Suprapubic skin (tissue), 4 donors: ENCODE results near the gene CILP. TPM values are rescaled to one million over a fixed set of nuclear protein-coding genes. Genes with fewer than 3 reads are reported as not detected.

Experiments
- DNase-seq, 2 donors: peaks; one replicate each; pipeline ENCODE4 v3.0.0-alpha.2; 2019; ENCODE audit warnings: low spot score in 2 of 2
- H3K27ac ChIP-seq: fragments of 200-600 bp; sonication (generic); one replicate; pipeline ENCODE4 v1.5.1; 2019
- H3K27me3 ChIP-seq: fragments of 200-600 bp; sonication (generic); one replicate; pipeline ENCODE4 v1.5.1; 2019
- H3K36me3 ChIP-seq: fragments of 200-600 bp; sonication (generic); one replicate; pipeline ENCODE4 v1.5.1; 2019
- H3K4me1 ChIP-seq: fragments of 200-600 bp; sonication (generic); one replicate; pipeline ENCODE4 v1.5.1; 2019
- H3K4me3 ChIP-seq: fragments of 200-600 bp; sonication (generic); one replicate; pipeline ENCODE4 v1.5.1; 2019; ENCODE audit warnings: mild to moderate bottlenecking
- H3K9me3 ChIP-seq: fragments of 200-600 bp; sonication (generic); one replicate; pipeline ENCODE4 v1.5.1; 2019
- CTCF ChIP-seq, 2 donors: fragments of 200-600 bp in 1 of 2; fragments of 450-650 bp in 1 of 2; sonication (generic) in 1 of 2; IDR thresholded peaks; one replicate each; pipeline ENCODE4 v1.5.1; 2016 to 2019; ENCODE audit warnings: antibody characterized with exemption in 2 of 2, mild to moderate bottlenecking in 1 of 2, moderate library complexity in 1 of 2
- EP300 ChIP-seq: sonication (generic); formaldehyde crosslinking; IDR thresholded peaks from one replicate; pipeline ENCODE4 v1.6.1; 2017; ENCODE audit warnings: antibody characterized with exemption
- POLR2A ChIP-seq, 2 donors: fragments of 450-650 bp; IDR thresholded peaks; one replicate each; pipeline ENCODE4 v1.6.1; 2017; ENCODE audit warnings: antibody characterized with exemption in 2 of 2, mild to moderate bottlenecking in 2 of 2, moderate library complexity in 2 of 2
- POLR2AphosphoS5 ChIP-seq, 3 donors: sonication (generic); formaldehyde crosslinking; IDR thresholded peaks; one replicate each; pipeline ENCODE4 v1.6.1; 2017; ENCODE audit warnings: antibody characterized with exemption in 3 of 3
- WGBS: methylation state at CpG from one replicate; pipeline ENCODE4 v1.1.5; 2018; 5-methylcytosine and 5-hydroxymethylcytosine counted together
- total RNA-seq, 4 donors: library from RNA; depleted of rRNA; stranded (reverse); fragments of >200 nt; gene quantifications; one replicate each; pipeline ENCODE4 v1.1.0, GENCODE V29; 2016

CILP gene
- total RNA-seq, 4 donors from 2014 or later, result 2.7 to 15.2 (median 11.3) TPM

- peak overlapping the region; percentile 22 for H3K4me3 ChIP-seq
- TF ChIP-seq POLR2A (IDR thresholded peaks at IDR 0.05), result no peak
- TF ChIP-seq CTCF (IDR thresholded peaks at IDR 0.05), result no peak
- no peak for TF ChIP-seq POLR2AphosphoS5 (IDR thresholded peaks at IDR 0.05)
- H3K36me3 ChIP-seq, result no peaks in the 10 kb centered on the region
- peak overlapping the region; percentile 57 for H3K27ac ChIP-seq
- 67% methylated on average over 12 of the region's 17 CpGs for WGBS
- no peak for DNase-seq
- H3K9me3 ChIP-seq, result no peaks in the 10 kb centered on the region
- H3K27me3 ChIP-seq, result no peaks in the 10 kb centered on the region
- peaks cover 18% of the 10 kb centered on the region for H3K4me1 ChIP-seq
Observed at GRCh38 chr15:65209701-65210643, 1.3 kb downstream of the CILP start.

GRCh38 chr15:65208647-65209046, 2.6 kb downstream of the CILP start:
- H3K27ac ChIP-seq, result no peak overlapping the region
- H3K4me1 ChIP-seq, result peaks cover 18% of the 10 kb centered on the region
- no peaks in the 10 kb centered on the region for H3K36me3 ChIP-seq
- no peak for DNase-seq
- H3K4me3 ChIP-seq, result no peak overlapping the region
- TF ChIP-seq CTCF (IDR thresholded peaks at IDR 0.05), result no peak
- no peak for TF ChIP-seq EP300
- TF ChIP-seq POLR2AphosphoS5 (IDR thresholded peaks at IDR 0.05), result no peak
- TF ChIP-seq POLR2A (IDR thresholded peaks at IDR 0.05), result no peak
- no peaks in the 10 kb centered on the region for H3K27me3 ChIP-seq
- H3K9me3 ChIP-seq, result no peaks in the 10 kb centered on the region
- WGBS, result 100% methylated on average over 2 of the region's 2 CpGs

GRCh38 chr15:65207280-65207840, 3.9 kb downstream of the CILP start:
- Histone ChIP-seq H3K27me3 (no peaks in the 10 kb centered on the region), H3K27ac (no peak overlapping the region)
- WGBS, result 78% methylated on average over 6 of the region's 6 CpGs

GRCh38 chr15:65206750-65207149, 4.5 kb downstream of the CILP start:
- Histone ChIP-seq H3K4me3 (no peak overlapping the region), H3K9me3 (no peaks in the 10 kb centered on the region), H3K27ac (no peak overlapping the region), H3K27me3 (no peaks in the 10 kb centered on the region), H3K36me3 (no peaks in the 10 kb centered on the region), H3K4me1 (peaks cover 6% of the 10 kb centered on the region)
- no peak for TF ChIP-seq CTCF (IDR thresholded peaks at IDR 0.05)
- no peak for TF ChIP-seq EP300
- TF ChIP-seq POLR2A (IDR thresholded peaks at IDR 0.05), result no peak
- TF ChIP-seq POLR2AphosphoS5 (IDR thresholded peaks at IDR 0.05), result no peak
- 99% methylated on average over 20 of the region's 20 CpGs for WGBS
- DNase-seq, result no peak

More at GRCh38 chr15:65207280-65207840, 3.9 kb downstream of the CILP start:
- Histone ChIP-seq H3K4me3 (no peak overlapping the region), H3K36me3 (no peaks in the 10 kb centered on the region), H3K4me1 (peaks cover 11% of the 10 kb centered on the region), H3K9me3 (no peaks in the 10 kb centered on the region)
- TF ChIP-seq EP300, result no peak
- TF ChIP-seq CTCF (IDR thresholded peaks at IDR 0.05), result no peak
- no peak for TF ChIP-seq POLR2A (IDR thresholded peaks at IDR 0.05)
- TF ChIP-seq POLR2AphosphoS5 (IDR thresholded peaks at IDR 0.05), result no peak
- no peak for DNase-seq
